ENCODE data around the gene GALNT17.

DNA sequence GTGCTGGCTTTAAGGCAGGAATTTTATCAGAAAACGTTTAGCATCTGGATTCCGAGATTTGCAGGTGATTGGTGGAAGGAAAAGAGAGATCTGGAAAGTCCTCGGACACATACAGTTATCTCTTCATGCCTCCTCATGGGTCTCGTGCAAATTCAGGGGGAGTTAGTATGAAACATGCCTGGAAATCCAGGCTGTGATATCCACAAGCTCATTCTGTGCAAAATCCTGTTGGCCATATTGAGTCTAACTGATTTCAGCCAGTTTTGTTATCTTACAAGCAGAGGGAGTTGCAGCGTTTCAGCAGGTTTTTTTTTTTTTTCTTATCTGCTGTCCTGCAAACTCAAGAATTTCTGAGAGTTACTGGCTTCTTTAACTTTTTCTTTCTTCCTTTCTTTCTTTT, 411.5 kb downstream of the GALNT17 start:
- no peak for TF ChIP-seq POLR2A (IDR thresholded peaks at IDR 0.05)
- TF ChIP-seq, protein P1, sequence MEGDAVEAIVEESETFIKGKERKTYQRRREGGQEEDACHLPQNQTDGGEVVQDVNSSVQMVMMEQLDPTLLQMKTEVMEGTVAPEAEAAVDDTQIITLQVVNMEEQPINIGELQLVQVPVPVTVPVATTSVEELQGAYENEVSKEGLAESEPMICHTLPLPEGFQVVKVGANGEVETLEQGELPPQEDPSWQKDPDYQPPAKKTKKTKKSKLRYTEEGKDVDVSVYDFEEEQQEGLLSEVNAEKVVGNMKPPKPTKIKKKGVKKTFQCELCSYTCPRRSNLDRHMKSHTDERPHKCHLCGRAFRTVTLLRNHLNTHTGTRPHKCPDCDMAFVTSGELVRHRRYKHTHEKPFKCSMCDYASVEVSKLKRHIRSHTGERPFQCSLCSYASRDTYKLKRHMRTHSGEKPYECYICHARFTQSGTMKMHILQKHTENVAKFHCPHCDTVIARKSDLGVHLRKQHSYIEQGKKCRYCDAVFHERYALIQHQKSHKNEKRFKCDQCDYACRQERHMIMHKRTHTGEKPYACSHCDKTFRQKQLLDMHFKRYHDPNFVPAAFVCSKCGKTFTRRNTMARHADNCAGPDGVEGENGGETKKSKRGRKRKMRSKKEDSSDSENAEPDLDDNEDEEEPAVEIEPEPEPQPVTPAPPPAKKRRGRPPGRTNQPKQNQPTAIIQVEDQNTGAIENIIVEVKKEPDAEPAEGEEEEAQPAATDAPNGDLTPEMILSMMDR (IDR thresholded peaks at IDR 0.05), result no peak
